Stimulated activated CD8-positive, alpha-beta memory T cell treated with anti-CD3 and anti-CD28 coated beads, Interleukin-15, amount 100 ng/mL, for 24 hours (primary cell): ENCODE measurements around the gene GAS2L2.
"Not testable (repeated sequence)": the region's sequence is repeated elsewhere in the genome, so short reads cannot be mapped to it uniquely, and the experiment has no call there.

ENCODE experiments used
- DNase-seq: peaks from one replicate; pipeline ENCODE4 v3.0.0-alpha.2; 2020; ENCODE audit warnings: low read depth

GAS2L2 gene

GRCh38 chr17:35727635-35728034 lies 25.4 kb downstream of the GAS2L2 start:
- DNase-seq: no peak

GRCh38 chr17:35726953-35727460 lies 26.0 kb downstream of the GAS2L2 start:
- no peak for DNase-seq

- DNase-seq: no peak
These were observed 26.7 kb downstream of the GAS2L2 start for GRCh38 chr17:35726127-35726952.

- DNase-seq: no peak
These were observed 27.3 kb downstream of the GAS2L2 start for GRCh38 chr17:35725802-35726126.

- DNase-seq: no peak
These were observed 28.0 kb downstream of the GAS2L2 start for GRCh38 chr17:35725058-35725457.

GRCh38 chr17:35723735-35724134 lies 29.3 kb downstream of the GAS2L2 start:
- DNase-seq: no peak

GRCh38 chr17:35717475-35717874 lies 35.6 kb downstream of the GAS2L2 start:
- no peak for DNase-seq

- no peak for DNase-seq
These were observed 36.1 kb downstream of the GAS2L2 start for GRCh38 chr17:35716897-35717465.

GRCh38 chr17:35716173-35716572 lies 36.9 kb downstream of the GAS2L2 start:
- DNase-seq: no peak

GRCh38 chr17:35715416-35715815 lies 37.6 kb downstream of the GAS2L2 start:
- DNase-seq: no peak

GRCh38 chr17:35714988-35715387 lies 38.1 kb downstream of the GAS2L2 start:
- DNase-seq: no peak

- no peak for DNase-seq
These were observed 39.8 kb downstream of the GAS2L2 start for GRCh38 chr17:35713069-35713728.

- DNase-seq: no peak
These were observed 42.1 kb downstream of the GAS2L2 start for GRCh38 chr17:35710950-35711349.

- DNase-seq: no peak
These were observed 43.2 kb downstream of the GAS2L2 start for GRCh38 chr17:35709874-35710273.

GRCh38 chr17:35708951-35709350 lies 44.1 kb downstream of the GAS2L2 start:
- no peak for DNase-seq

GRCh38 chr17:35708149-35708548 lies 44.9 kb downstream of the GAS2L2 start:
- DNase-seq: no peak

- DNase-seq: no peak
These were observed 47.3 kb downstream of the GAS2L2 start for GRCh38 chr17:35705705-35706104.

GRCh38 chr17:35705230-35705629 lies 47.8 kb downstream of the GAS2L2 start:
- DNase-seq: no peak

GRCh38 chr17:35703308-35703707 lies 49.7 kb downstream of the GAS2L2 start:
- not testable (repeated sequence) for DNase-seq

- no peak for DNase-seq
These were observed 51.5 kb downstream of the GAS2L2 start for GRCh38 chr17:35701491-35701890.

GRCh38 chr17:35700150-35700549 lies 52.9 kb downstream of the GAS2L2 start:
- DNase-seq: no peak

- no peak for DNase-seq
These were observed 54.2 kb downstream of the GAS2L2 start for GRCh38 chr17:35698800-35699199.

- no peak for DNase-seq
These were observed 57.4 kb downstream of the GAS2L2 start for GRCh38 chr17:35695613-35696012.
